Measurements from ENCODE around the gene SETD1A.

- no peak for TF ChIP-seq CTCF (optimal IDR thresholded peaks at IDR 0.05 in 1 of 3, IDR thresholded peaks at IDR 0.05 in 1 of 3, conservative IDR thresholded peaks at IDR 0.05 in 1 of 3; ENCODE audit: extremely low read depth in 1 of 3, insufficient read depth in 2 of 3, low read length in 3 of 3)
- no peak for TF ChIP-seq EZH2 (IDR thresholded peaks at IDR 0.05; ENCODE audit: low read length)
Measured at GRCh38 chr16:30925995-30926811, 31.4 kb upstream of the SETD1A start.

All from keratinocyte (primary cell).